Heart left ventricle (tissue), 16 donors: ENCODE results near the gene SH3BP5. TPM values are rescaled to one million over a fixed set of nuclear protein-coding genes. Genes with fewer than 3 reads are reported as not detected.
"Not testable (repeated sequence)": the region's sequence is repeated elsewhere in the genome, so short reads cannot be mapped to it uniquely, and the experiment has no call there.

Experiments used
- ATAC-seq, 4 donors: fragments of 200-7000 bp; cut with Tn5 transposase; one replicate each; pipeline ENCODE4 v1.9.1; 2020 to 2022; ENCODE audit warnings: moderate library complexity in 4 of 4, mild to moderate bottlenecking in 3 of 4, moderate number of reproducible peaks in 1 of 4
- DNase-seq, 5 donors: peaks; one replicate each; pipeline ENCODE4 v3.0.0-alpha.2; 2020
- H3K27ac ChIP-seq, 12 donors: fragments of 200-600 bp; sonication (generic) in 4 of 12; one replicate each; pipeline versions ENCODE4 v1.5.0 to v1.8.0; 2016 to 2022; ENCODE audit warnings: mild to moderate bottlenecking in 2 of 12
- H3K27me3 ChIP-seq, 9 donors: fragments of 200-600 bp; sonication (generic) in 2 of 9; one replicate each; pipeline versions ENCODE4 v1.5.1 to v1.8.0; 2016 to 2022; ENCODE audit warnings: mild to moderate bottlenecking in 3 of 9
- H3K36me3 ChIP-seq, 9 donors: fragments of 200-600 bp; sonication (generic) in 2 of 9; one replicate each; pipeline versions ENCODE4 v1.5.0 to v1.8.0; 2018 to 2022; ENCODE audit warnings: mild to moderate bottlenecking in 2 of 9
- H3K4me1 ChIP-seq, 12 donors: fragments of 200-600 bp; sonication (generic) in 4 of 12; one replicate each; pipeline versions ENCODE4 v1.5.0 to v1.8.0; 2016 to 2022; ENCODE audit warnings: mild to moderate bottlenecking in 3 of 12
- H3K4me3 ChIP-seq, 12 donors: fragments of 200-600 bp; sonication (generic) in 4 of 12; one replicate each; pipeline versions ENCODE4 v1.5.0 to v1.8.0; 2017 to 2022; ENCODE audit warnings: mild to moderate bottlenecking in 9 of 12, moderate library complexity in 4 of 12
- H3K9me3 ChIP-seq, 12 donors: fragments of 200-600 bp; sonication (generic) in 4 of 12; one replicate each; pipeline versions ENCODE4 v1.5.0 to v1.8.0; 2016 to 2022; ENCODE audit warnings: mild to moderate bottlenecking in 1 of 12
- POLR2A ChIP-seq, 2 donors: fragments of 450-650 bp; IDR thresholded peaks; one replicate each; pipeline ENCODE4 v1.6.1; 2017; ENCODE audit warnings: antibody characterized with exemption in 2 of 2, mild to moderate bottlenecking in 2 of 2, moderate library complexity in 2 of 2
- WGBS, 4 donors: extraction: QIAGEN DNeasy Blood & Tissue Kit in 2 of 4; methylation state at CpG; one replicate each; pipeline versions ENCODE4 v1.1.5 to v1.1.7; 2013 to 2018; 5-methylcytosine and 5-hydroxymethylcytosine counted together
- intact Hi-C, 10 donors: fragments of 100-400 bp; cut with DNase I; formaldehyde crosslinking; loops; one replicate each; pipeline versions ENCODE4 v1.11.1 to v1.14.2; 2022
- polyA plus RNA-seq, 2 donors: library from polyadenylated mRNA; stranded (reverse); fragments of 200-250 nt; gene quantifications; one replicate each; pipeline ENCODE4 v1.2.3, GENCODE V29; 2013
- total RNA-seq, 9 donors: library from RNA; depleted of rRNA in 2 of 9; stranded (reverse); fragments of >200 nt in 2 of 9; fragmentation: NEBNext Ultra II Directional in 3 of 9; extraction: Animal tissue kit (Norgen Biotek cat#: 25700) in 3 of 9; gene quantifications; one replicate each; pipeline versions ENCODE4 v1.1.0 to v1.2.4, GENCODE V29; 2016 to 2023
- TF ChIP-seq, protein P1 (sequence below), 12 donors: fragments of 200-600 bp; sonication (generic) in 4 of 12; IDR thresholded peaks; one replicate each; pipeline versions ENCODE4 v1.5.0 to v1.8.0; 2018 to 2022; ENCODE audit warnings: antibody characterized with exemption in 12 of 12, mild to moderate bottlenecking in 5 of 12
- donor health status: ischemic (EF 13 %, LVEDD 7.1; RV severe dilation, severe dysfunction).
- donor health status: healthy with polysubstance abuse.
- donor health status: DM: no; HTN: yes; CAD: no.
- donor health status: DM: no; HTN: no; CAD: no.
- donor health status: ischemic (EF 25% LVEDD 6.9; RV normal size, moderate dysfunction).
- donor health status: ischemic (EF 25% LVEDD 5.7; RV mildly dilated, moderate dysfunction).
- donor health status: healthy.
- donor health status: DM: yes; HTN: yes; CAD: no.
- donor health status: ischemic (EF 35%, LVEDD 5.7; RV mildly dilated, moderate dysfunction).
- donor health status: nonischemic (EF 11% LVEDD 7.7; RV severe dilation, severe dysfunction).
- donor health status: DM: yes; HTN: yes; CAD: no.
- donor health status: PGD.
- donor health status: ischemic (EF 29% LVEDD 5.4; RV normal size, mild dysfunction).
- donor health status: nonischemic (EF 23%, LVEDD 6.1; RV moderate dilation, normal function).

SH3BP5 gene
- total and polyA plus RNA-seq, 11 donors: 4.9 to 28.6 (median 9.9) TPM

- intact Hi-C loops: no loop called here
Observed at GRCh38 chr3:15356176-15356575, 23.8 kb upstream of the SH3BP5 start.

GRCh38 chr3:15355086-15355485 is 22.7 kb upstream of the SH3BP5 start:
- H3K36me3 ChIP-seq: no peaks in the 10 kb centered on the region
- H3K27ac ChIP-seq: no peak overlapping the region
- ATAC-seq (no peak), DNase-seq (no peak)
- 83 to 94% (median 90%) methylated on average over 1 of the region's 1 CpG for WGBS, 4 donors
- peaks cover 0 to 22% (median 9%) of the 10 kb centered on the region in 12 donors for H3K9me3 ChIP-seq
- TF ChIP-seq, protein P1, sequence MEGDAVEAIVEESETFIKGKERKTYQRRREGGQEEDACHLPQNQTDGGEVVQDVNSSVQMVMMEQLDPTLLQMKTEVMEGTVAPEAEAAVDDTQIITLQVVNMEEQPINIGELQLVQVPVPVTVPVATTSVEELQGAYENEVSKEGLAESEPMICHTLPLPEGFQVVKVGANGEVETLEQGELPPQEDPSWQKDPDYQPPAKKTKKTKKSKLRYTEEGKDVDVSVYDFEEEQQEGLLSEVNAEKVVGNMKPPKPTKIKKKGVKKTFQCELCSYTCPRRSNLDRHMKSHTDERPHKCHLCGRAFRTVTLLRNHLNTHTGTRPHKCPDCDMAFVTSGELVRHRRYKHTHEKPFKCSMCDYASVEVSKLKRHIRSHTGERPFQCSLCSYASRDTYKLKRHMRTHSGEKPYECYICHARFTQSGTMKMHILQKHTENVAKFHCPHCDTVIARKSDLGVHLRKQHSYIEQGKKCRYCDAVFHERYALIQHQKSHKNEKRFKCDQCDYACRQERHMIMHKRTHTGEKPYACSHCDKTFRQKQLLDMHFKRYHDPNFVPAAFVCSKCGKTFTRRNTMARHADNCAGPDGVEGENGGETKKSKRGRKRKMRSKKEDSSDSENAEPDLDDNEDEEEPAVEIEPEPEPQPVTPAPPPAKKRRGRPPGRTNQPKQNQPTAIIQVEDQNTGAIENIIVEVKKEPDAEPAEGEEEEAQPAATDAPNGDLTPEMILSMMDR (IDR thresholded peaks at IDR 0.05): no peak
- no peaks in the 10 kb centered on the region for H3K27me3 ChIP-seq
- intact Hi-C loops: no loop called here
- H3K4me3 ChIP-seq: no peak overlapping the region
- peaks cover 0 to 34% (median 0%) of the 10 kb centered on the region in 12 donors for H3K4me1 ChIP-seq

More at GRCh38 chr3:15356176-15356575, 23.8 kb upstream of the SH3BP5 start:
- Histone ChIP-seq H3K4me3 (no peak overlapping the region), H3K36me3 (no peaks in the 10 kb centered on the region), H3K27me3 (no peaks in the 10 kb centered on the region), H3K9me3 (peaks cover 0 to 12% (median 7%) of the 10 kb centered on the region in 12 donors), H3K27ac (no peak overlapping the region), H3K4me1 (peaks cover 0 to 39% (median 0%) of the 10 kb centered on the region in 12 donors)
- ATAC-seq (no peak), DNase-seq (no peak)
- 69 to 86% (median 80%) methylated on average over 2 of the region's 2 CpGs for WGBS, 4 donors
- TF ChIP-seq POLR2A (IDR thresholded peaks at IDR 0.05): no peak
- TF ChIP-seq, protein P1 (IDR thresholded peaks at IDR 0.05): no peak

- no peak for ATAC-seq
- 77 to 93% (median 81%) methylated on average over 6 of the region's 6 CpGs for WGBS, 4 donors
Observed at GRCh38 chr3:15354485-15354884, 22.1 kb upstream of the SH3BP5 start.

GRCh38 chr3:15350141-15350540 is 17.8 kb upstream of the SH3BP5 start:
- Histone ChIP-seq H3K27me3 (no peaks in the 10 kb centered on the region), H3K4me3 (no peak overlapping the region), H3K27ac (peak overlapping the region in 1 of 12 donors; percentile 0), H3K9me3 (peaks cover 0 to 22% (median 9%) of the 10 kb centered on the region in 12 donors), H3K4me1 (peaks cover 0 to 33% (median 0%) of the 10 kb centered on the region in 12 donors), H3K36me3 (no peaks in the 10 kb centered on the region)
- 80 to 96% (median 92%) methylated on average over 3 of the region's 3 CpGs for WGBS, 4 donors
- ATAC-seq (no peak), DNase-seq (no peak)
- intact Hi-C loops: no loop called here
- no peak for TF ChIP-seq POLR2A (IDR thresholded peaks at IDR 0.05)
- TF ChIP-seq, protein P1 (IDR thresholded peaks at IDR 0.05): no peak

More at GRCh38 chr3:15354485-15354884, 22.1 kb upstream of the SH3BP5 start:
- peaks cover 0 to 31% (median 0%) of the 10 kb centered on the region in 12 donors for H3K4me1 ChIP-seq
- no peaks in the 10 kb centered on the region for H3K27me3 ChIP-seq
- no peak overlapping the region for H3K4me3 ChIP-seq
- intact Hi-C loops: no loop called here
- H3K9me3 ChIP-seq: peaks cover 0 to 22% (median 9%) of the 10 kb centered on the region in 12 donors
- no peak overlapping the region for H3K27ac ChIP-seq
- no peaks in the 10 kb centered on the region for H3K36me3 ChIP-seq
- DNase-seq: no peak
- no peak for TF ChIP-seq POLR2A (IDR thresholded peaks at IDR 0.05)
- TF ChIP-seq, protein P1 (IDR thresholded peaks at IDR 0.05): no peak

GRCh38 chr3:15349438-15349837 is 17.1 kb upstream of the SH3BP5 start:
- intact Hi-C loops, DNase-seq, ATAC-seq, H3K4me3 ChIP-seq, H3K27me3 ChIP-seq, H3K36me3 ChIP-seq, H3K27ac ChIP-seq: not testable (repeated sequence)
- Histone ChIP-seq H3K4me1 (peaks cover 0 to 33% (median 0%) of the 10 kb centered on the region in 12 donors), H3K9me3 (peaks cover 0 to 22% (median 9%) of the 10 kb centered on the region in 12 donors)
- WGBS, 4 donors: 93 to 99% (median 98%) methylated on average over 5 of the region's 5 CpGs
